AG04450 (cell line): ENCODE results near the gene PDZD7. TPM values are rescaled to one million over a fixed set of nuclear protein-coding genes. Genes with fewer than 3 reads are reported as not detected.

Experiments
- CTCF ChIA-PET: fragments of 300-600, 350-600 bp; formaldehyde crosslinking; extraction: SDS; loops from one replicate; lab custom pipeline; 2022; ENCODE audit warnings: antibody characterized with exemption, inconsistent platforms; lab: Charles Lee
- POLR2A ChIA-PET: fragments of 350-600 bp; formaldehyde crosslinking; extraction: SDS; loops from one replicate; lab custom pipeline; 2021; ENCODE audit warnings: antibody characterized with exemption, inconsistent platforms; lab: Yijun Ruan, JAX
- DNase-seq: peaks from one replicate; pipeline ENCODE4 v3.0.0-alpha.2; 2011; ENCODE audit warnings: low read depth, low spot score
- H3K27ac ChIP-seq: one replicate; pipeline ENCODE4 v1.5.1; 2012; ENCODE audit warnings: low read depth, low read length, control low read depth
- H3K27me3 ChIP-seq: one replicate; pipeline ENCODE4 v1.6.0; 2012; ENCODE audit warnings: low read length; ENCODE audit not compliant: control insufficient read depth, insufficient read depth
- H3K4me3 ChIP-seq: 2 replicates; pipeline ENCODE4 v1.5.1; 2011; ENCODE audit warnings: mild to moderate bottlenecking, low read depth, low read length, control low read depth
- H3K9me3 ChIP-seq: 2 replicates; pipeline ENCODE4 v1.5.1; 2012; ENCODE audit warnings: low read length; ENCODE audit not compliant: control insufficient read depth, insufficient read depth
- CTCF ChIP-seq: IDR thresholded peaks from 2 replicates; pipeline ENCODE4 v1.5.1; 2011; ENCODE audit warnings: low read depth, low read length, control low read depth, inconsistent platforms
- polyA plus RNA-seq: library from polyadenylated mRNA; depleted of rRNA; stranded (reverse); fragments of >200 nt; gene quantifications from 2 replicates; pipeline ENCODE4 v1.2.3, GENCODE V29; 2011

Gene PDZD7
- polyA plus RNA-seq, 1 experiment = 0.27 TPM

- Histone ChIP-seq H3K4me3 (no peak overlapping the region), H3K9me3 (no peaks in the 10 kb centered on the region; the same call in 1 of the 2 replicates), H3K27me3 (no peaks in the 10 kb centered on the region), H3K27ac (no peak overlapping the region)
- CTCF ChIA-PET = interaction anchor here (0.7 to 5.7 kb wide), 2 partner anchors 10 to 13 kb away, joined by 3 to 24 read pairs; no protein-coding TSS in a partner anchor
- no peak for DNase-seq
- no peak for TF ChIP-seq CTCF
- POLR2A ChIA-PET = no interaction called here
These were observed 46.9 kb downstream of the PDZD7 start for GRCh38 chr10:100983868-100984671.

- CTCF ChIA-PET = interaction anchor here (0.7 kb wide), 1 partner anchor 11 kb away, joined by 3 read pairs; no protein-coding TSS in a partner anchor
- Histone ChIP-seq H3K27ac (no peak overlapping the region), H3K27me3 (no peaks in the 10 kb centered on the region), H3K4me3 (no peak overlapping the region), H3K9me3 (no peaks in the 10 kb centered on the region; the same call in 1 of the 2 replicates)
- TF ChIP-seq CTCF = no peak
- POLR2A ChIA-PET = no interaction called here
- no peak for DNase-seq
These were observed 47.8 kb downstream of the PDZD7 start for GRCh38 chr10:100982916-100983830.

- Histone ChIP-seq H3K4me3 (no peak overlapping the region), H3K9me3 (no peaks in the 10 kb centered on the region), H3K27me3 (no peaks in the 10 kb centered on the region), H3K27ac (no peak overlapping the region)
- DNase-seq = no peak
- no peak for TF ChIP-seq CTCF
- CTCF ChIA-PET = interaction anchor here (0.6 to 1.0 kb wide), 2 partner anchors 11 to 1472 kb away, joined by 3 to 6 read pairs; no protein-coding TSS in a partner anchor
- POLR2A ChIA-PET = interaction anchor here (0.6 kb wide), 1 partner anchor 26 kb away, joined by 6 read pairs; no protein-coding TSS in a partner anchor
These were observed 49.7 kb downstream of the PDZD7 start for GRCh38 chr10:100981178-100981772.

GRCh38 chr10:100980711-100981110, 50.2 kb downstream of the PDZD7 start:
- Histone ChIP-seq H3K27me3 (no peaks in the 10 kb centered on the region), H3K9me3 (no peaks in the 10 kb centered on the region), H3K4me3 (no peak overlapping the region), H3K27ac (no peak overlapping the region)
- ChIA-PET POLR2A (interaction anchor here (0.6 kb wide), 1 partner anchor 26 kb away, joined by 6 read pairs; no protein-coding TSS in a partner anchor), CTCF (interaction anchor here (0.6 to 1.0 kb wide), 2 partner anchors 12 to 1472 kb away, joined by 3 to 6 read pairs; no protein-coding TSS in a partner anchor)
- DNase-seq = no peak
- TF ChIP-seq CTCF = no peak
